ENCODE results near the gene WDPCP.
"Not testable (repeated sequence)": the region's sequence is repeated elsewhere in the genome, so short reads cannot be mapped to it uniquely, and the experiment has no call there.

WDPCP gene

DNA sequence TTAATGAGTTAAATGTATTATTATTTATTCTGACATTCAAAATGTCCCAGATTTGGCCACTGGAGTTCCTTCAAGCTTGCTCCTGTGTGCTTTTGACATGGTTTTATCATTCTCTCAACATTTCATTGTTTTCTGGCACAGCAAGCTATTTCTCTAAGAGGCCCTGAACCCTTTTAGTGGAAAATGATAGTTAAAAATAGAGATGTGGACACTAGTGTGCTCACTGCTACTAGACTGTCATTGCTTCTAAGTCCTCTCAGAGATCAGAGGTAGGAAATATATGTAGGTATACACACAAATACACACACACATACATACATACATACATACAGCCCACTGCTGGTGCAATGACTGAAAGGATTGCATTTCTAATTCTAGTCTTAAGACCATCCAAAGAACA lies 25.5 kb downstream of the WDPCP start:
- no peak for DNase-seq (ENCODE audit: low read depth)
- TF ChIP-seq, protein P1, sequence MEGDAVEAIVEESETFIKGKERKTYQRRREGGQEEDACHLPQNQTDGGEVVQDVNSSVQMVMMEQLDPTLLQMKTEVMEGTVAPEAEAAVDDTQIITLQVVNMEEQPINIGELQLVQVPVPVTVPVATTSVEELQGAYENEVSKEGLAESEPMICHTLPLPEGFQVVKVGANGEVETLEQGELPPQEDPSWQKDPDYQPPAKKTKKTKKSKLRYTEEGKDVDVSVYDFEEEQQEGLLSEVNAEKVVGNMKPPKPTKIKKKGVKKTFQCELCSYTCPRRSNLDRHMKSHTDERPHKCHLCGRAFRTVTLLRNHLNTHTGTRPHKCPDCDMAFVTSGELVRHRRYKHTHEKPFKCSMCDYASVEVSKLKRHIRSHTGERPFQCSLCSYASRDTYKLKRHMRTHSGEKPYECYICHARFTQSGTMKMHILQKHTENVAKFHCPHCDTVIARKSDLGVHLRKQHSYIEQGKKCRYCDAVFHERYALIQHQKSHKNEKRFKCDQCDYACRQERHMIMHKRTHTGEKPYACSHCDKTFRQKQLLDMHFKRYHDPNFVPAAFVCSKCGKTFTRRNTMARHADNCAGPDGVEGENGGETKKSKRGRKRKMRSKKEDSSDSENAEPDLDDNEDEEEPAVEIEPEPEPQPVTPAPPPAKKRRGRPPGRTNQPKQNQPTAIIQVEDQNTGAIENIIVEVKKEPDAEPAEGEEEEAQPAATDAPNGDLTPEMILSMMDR (IDR thresholded peaks at IDR 0.05; ENCODE audit: insufficient read depth, low read depth, low read length, missing control alignments) = no peak
- no peak overlapping the region for H3K4me3 ChIP-seq (ENCODE audit: low read depth, low read length)

DNA sequence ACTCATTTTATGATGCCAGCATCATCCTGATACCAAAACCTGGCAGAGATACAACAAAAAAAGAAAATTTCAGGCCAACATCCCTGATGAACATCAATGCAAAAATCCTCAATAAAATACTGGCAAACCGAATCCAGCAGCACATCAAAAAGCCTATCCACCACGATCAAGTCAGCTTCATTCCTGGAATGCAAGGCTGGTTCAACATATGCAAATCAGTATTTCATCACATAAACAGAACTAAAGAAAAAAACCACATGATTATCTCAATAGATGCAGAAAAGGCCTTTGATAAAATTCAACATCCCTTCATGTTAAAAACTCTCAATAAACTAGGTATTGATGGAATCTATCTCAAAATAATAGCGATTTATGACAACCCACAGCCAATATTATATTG lies 29.4 kb downstream of the WDPCP start:
- H3K4me3 ChIP-seq (ENCODE audit: low read depth, low read length); DNase-seq (ENCODE audit: low read depth): not testable (repeated sequence)

DNA sequence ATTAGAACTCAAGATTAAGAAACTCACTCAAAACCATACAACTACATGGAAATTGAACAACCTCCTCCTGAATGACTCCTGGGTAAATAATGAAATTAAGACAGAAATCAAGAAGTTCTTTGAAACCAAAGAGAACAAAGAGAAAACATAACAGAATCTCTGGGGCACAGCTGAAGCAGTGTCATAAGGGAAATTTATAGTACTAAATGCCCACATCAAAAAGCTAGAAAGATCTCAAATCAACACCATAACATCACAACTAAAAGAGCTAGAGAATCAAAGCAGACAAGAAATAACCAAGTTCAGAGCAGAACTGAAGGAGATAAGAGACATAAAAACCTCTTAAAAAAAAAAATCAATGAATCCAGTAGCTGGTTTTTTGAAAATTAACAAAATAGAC lies 30.5 kb downstream of the WDPCP start:
- not testable (repeated sequence) for DNase-seq (ENCODE audit: low read depth); H3K4me3 ChIP-seq (ENCODE audit: low read depth, low read length)

DNA sequence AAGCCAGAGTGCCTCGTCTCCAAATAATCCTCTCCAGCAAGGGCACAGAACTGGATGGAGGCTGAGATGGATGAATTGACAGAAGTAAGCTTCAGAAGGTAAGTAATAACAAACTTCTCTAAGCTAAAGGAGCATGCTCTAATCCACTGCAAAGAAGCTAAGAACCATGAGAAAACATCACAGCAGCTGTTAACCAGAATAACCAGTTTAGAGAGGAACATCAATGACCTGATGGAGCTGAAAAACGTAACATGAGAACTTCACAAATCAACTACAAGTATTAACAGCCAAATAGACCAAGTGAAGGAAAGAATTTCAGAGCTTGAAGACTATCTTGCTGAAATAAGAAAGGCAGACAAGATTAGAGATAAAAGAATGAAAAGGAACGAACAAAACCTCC lies 32.3 kb downstream of the WDPCP start:
- H3K4me3 ChIP-seq (ENCODE audit: low read depth, low read length) = no peak overlapping the region
- TF ChIP-seq, protein P1 (IDR thresholded peaks at IDR 0.05; ENCODE audit: insufficient read depth, low read depth, low read length, missing control alignments) = no peak
- DNase-seq (ENCODE audit: low read depth) = no peak

DNA sequence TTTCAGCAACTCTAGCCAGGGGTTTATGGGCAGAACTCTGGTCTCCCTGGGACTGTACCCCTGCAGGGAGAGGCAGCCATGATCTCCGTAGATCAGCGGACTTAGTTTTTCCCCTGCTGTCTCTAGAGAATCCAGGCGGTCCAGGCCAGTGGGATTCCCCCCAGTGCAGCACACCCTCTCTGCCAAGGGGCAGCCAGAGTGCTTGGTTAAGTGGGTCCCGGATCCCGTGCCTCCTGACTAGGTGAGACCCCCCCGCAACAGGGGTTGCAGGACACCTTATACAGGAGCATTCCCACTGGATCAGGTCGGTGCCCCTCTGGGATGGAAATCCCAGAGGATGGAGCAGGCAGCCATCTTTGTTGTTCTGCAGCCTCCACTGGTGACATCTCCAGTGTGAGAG lies 33.0 kb downstream of the WDPCP start:
- DNase-seq (ENCODE audit: low read depth) = no peak
- no peak overlapping the region for H3K4me3 ChIP-seq (ENCODE audit: low read depth, low read length)
- TF ChIP-seq, protein P1 (IDR thresholded peaks at IDR 0.05; ENCODE audit: insufficient read depth, low read depth, low read length, missing control alignments) = no peak

DNA sequence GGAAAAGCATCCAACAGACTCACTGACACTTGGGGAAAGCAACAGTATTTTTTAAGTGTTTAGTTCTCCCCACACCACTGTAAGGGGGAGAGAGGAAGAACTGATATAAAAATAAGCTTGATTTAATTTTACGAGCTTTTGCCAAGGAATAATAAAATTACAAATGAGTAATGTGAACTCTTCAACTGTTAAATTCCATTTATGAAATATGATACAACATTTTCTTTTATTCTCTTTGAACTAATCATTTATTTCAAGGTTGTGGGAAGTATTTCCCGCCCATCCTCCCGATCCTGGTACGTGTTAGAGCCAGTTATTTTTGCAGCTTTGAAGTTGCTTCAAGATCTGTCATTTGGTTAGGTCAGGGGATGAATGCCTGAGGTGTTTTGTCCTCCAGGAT lies 35.2 kb downstream of the WDPCP start:
- no peak for DNase-seq (ENCODE audit: low read depth)
- TF ChIP-seq, protein P1 (IDR thresholded peaks at IDR 0.05; ENCODE audit: insufficient read depth, low read depth, low read length, missing control alignments) = no peak
- H3K4me3 ChIP-seq (ENCODE audit: low read depth, low read length) = no peak overlapping the region

DNA sequence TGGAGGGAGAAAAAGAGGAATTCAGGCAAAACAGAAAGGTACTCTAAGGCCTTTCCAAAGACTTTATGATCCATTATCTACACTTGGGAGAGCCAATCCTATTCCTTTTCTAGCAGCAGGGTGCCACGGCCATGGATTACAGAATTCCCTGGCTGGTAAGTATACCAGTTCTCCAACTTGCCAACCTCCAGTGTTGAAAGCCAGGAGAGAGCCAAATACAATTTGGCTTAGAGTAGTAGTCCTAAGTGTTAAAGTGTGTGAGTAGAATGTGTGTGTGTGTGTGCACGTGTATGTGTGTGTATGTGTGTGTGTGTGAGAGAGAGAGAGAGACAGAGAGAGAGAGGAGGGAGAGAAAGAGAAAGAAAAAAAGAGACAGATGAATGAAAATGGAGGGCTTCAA lies 43.3 kb downstream of the WDPCP start:
- H3K4me3 ChIP-seq (ENCODE audit: low read depth, low read length) = no peak overlapping the region
- DNase-seq (ENCODE audit: low read depth) = no peak
- TF ChIP-seq, protein P1 (IDR thresholded peaks at IDR 0.05; ENCODE audit: insufficient read depth, low read depth, low read length, missing control alignments) = no peak

DNA sequence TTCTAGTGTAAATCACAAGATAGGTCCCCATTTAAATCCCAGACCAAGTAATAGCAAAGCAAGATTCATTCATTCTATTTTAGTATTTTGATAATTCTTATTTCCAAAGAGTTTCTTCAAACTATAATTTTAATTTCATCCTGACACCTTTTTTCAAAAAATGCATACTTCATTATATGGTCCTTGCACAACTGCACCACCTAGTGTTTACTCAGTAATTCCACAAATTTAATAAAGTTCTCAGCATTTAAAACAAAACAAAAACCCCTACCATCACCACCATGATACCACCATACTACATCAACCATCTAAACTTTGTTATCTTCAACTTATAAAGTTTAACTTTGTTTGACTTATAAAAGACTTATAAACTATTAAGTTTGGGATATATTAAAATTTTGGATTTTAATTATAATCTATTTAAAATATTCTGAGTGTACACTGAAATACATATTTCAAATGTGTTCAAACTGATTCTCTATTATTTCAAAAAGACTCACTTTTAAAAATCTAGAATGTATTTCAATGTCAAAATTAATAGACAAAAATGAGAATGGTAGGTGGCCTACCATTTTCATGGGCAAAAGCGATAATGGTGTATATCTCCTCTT lies 44.2 kb downstream of the WDPCP start:
- peak; percentile 17 for DNase-seq (ENCODE audit: low read depth)
- TF ChIP-seq, protein P1 (IDR thresholded peaks at IDR 0.05; ENCODE audit: insufficient read depth, low read depth, low read length, missing control alignments) = peak; percentile 35
- no peak overlapping the region for H3K4me3 ChIP-seq (ENCODE audit: low read depth, low read length)

Measured in GM12865 (cell line).